Endothelial cell (in vitro differentiated cells): Measurements from ENCODE around the gene NKAIN4. TPM values are rescaled to one million over a fixed set of nuclear protein-coding genes. Genes with fewer than 3 reads are reported as not detected.

Experiments
- DNase-seq: peaks from one replicate; pipeline ENCODE4 v3.0.0; 2021; ENCODE audit warnings: low spot score
- H3K27ac Mint-ChIP-seq: one replicate; pipeline ENCODE4 v1.8.0; 2021; ENCODE audit warnings: mixed read lengths, inconsistent platforms; ENCODE audit not compliant: unreplicated experiment
- H3K27me3 Mint-ChIP-seq: one replicate; pipeline ENCODE4 v1.8.0; 2021; ENCODE audit warnings: mild to moderate bottlenecking, moderate library complexity, mixed read lengths, inconsistent platforms; ENCODE audit not compliant: unreplicated experiment
- H3K36me3 Mint-ChIP-seq: one replicate; pipeline ENCODE4 v1.8.0; 2021; ENCODE audit warnings: mild to moderate bottlenecking, low read depth, mixed read lengths, inconsistent platforms; ENCODE audit not compliant: unreplicated experiment
- H3K4me1 Mint-ChIP-seq: one replicate; pipeline ENCODE4 v1.8.0; 2021; ENCODE audit warnings: mild to moderate bottlenecking, mixed read lengths, inconsistent platforms; ENCODE audit not compliant: unreplicated experiment
- H3K4me3 Mint-ChIP-seq: one replicate; pipeline ENCODE4 v1.8.0; 2021; ENCODE audit warnings: mild to moderate bottlenecking, mixed read lengths, inconsistent platforms; ENCODE audit not compliant: unreplicated experiment
- H3K9me3 Mint-ChIP-seq: one replicate; pipeline ENCODE4 v1.8.0; 2021; ENCODE audit warnings: mixed read lengths, inconsistent platforms; ENCODE audit not compliant: unreplicated experiment
- total RNA-seq: library from RNA; stranded (reverse); fragmentation: NEBNext Ultra II Directional; extraction: Animal tissue kit (Norgen Biotek cat#: 25700); gene quantifications from one replicate; pipeline ENCODE4 v1.2.1, GENCODE V29; 2021; ENCODE audit not compliant: unreplicated experiment
- TF ChIP-seq, protein P1 (sequence below): fragments of 200-600 bp; sonication (generic); IDR thresholded peaks from one replicate; pipeline ENCODE4 v1.5.0; 2021; ENCODE audit warnings: antibody characterized with exemption; ENCODE audit not compliant: unreplicated experiment

Gene NKAIN4
- total RNA-seq, 1 donor from 2014 or later: 3.3 TPM

DNA sequence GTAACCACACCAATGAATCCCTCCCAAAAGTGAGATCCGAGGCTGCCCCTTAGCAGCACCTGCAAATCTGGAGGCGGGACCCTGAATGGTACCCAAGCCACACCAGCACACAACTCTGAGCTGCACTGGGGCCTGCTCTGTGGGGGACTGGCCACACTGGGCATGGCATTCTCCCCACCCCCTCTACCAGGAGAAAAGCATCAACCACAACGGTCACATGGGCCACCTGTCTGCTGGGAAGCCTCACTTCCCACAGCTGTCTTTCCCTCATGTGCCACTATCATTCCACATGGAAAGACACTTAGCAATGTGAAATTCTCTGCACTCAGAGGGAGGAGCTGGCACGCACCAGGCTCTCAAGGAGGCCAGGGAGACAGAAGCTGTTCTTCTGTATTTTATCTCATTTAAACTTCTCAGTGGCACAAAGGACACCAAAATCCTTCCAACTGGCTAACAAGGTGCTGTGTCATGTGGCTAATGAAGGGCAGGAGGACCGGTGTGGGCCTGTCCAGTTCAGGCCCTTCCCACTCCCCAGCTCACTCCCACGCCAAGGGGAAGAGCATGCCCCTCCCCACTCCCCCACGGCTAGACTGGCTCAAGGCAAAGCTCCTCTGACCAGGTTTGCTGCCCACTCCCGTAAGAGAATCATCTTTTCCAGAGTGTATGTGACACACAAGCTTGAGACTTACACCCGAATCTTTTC is 57.3 kb downstream of the NKAIN4 start:
- peak overlapping the region; percentile 52 for H3K4me3 Mint-ChIP-seq
- peaks cover 22% of the 10 kb centered on the region for H3K36me3 Mint-ChIP-seq
- no peak overlapping the region for H3K27ac Mint-ChIP-seq
- TF ChIP-seq, protein P1, sequence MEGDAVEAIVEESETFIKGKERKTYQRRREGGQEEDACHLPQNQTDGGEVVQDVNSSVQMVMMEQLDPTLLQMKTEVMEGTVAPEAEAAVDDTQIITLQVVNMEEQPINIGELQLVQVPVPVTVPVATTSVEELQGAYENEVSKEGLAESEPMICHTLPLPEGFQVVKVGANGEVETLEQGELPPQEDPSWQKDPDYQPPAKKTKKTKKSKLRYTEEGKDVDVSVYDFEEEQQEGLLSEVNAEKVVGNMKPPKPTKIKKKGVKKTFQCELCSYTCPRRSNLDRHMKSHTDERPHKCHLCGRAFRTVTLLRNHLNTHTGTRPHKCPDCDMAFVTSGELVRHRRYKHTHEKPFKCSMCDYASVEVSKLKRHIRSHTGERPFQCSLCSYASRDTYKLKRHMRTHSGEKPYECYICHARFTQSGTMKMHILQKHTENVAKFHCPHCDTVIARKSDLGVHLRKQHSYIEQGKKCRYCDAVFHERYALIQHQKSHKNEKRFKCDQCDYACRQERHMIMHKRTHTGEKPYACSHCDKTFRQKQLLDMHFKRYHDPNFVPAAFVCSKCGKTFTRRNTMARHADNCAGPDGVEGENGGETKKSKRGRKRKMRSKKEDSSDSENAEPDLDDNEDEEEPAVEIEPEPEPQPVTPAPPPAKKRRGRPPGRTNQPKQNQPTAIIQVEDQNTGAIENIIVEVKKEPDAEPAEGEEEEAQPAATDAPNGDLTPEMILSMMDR: no peak
- no peak for DNase-seq
- no peaks in the 10 kb centered on the region for H3K4me1 Mint-ChIP-seq
- H3K27me3 Mint-ChIP-seq: no peaks in the 10 kb centered on the region
- no peaks in the 10 kb centered on the region for H3K9me3 Mint-ChIP-seq

DNA sequence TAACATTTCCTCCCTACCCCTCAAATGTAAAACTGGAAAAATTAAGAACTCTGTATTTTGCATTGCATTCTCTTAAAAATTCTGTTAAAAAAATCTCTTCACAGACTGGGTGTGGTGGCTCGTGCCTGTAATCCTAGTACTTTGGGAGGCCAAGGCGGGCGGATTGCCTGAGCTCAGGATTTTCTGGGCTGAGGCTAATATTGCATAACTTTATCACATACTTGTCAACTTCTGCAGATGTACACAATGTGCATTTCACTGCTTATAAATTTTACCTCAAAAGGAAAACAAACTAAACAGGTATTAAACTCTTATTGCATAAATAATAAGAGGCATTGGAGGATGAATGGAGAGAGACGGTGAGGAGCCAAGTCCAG is 59.5 kb downstream of the NKAIN4 start:
- peaks cover 1% of the 10 kb centered on the region for H3K27me3 Mint-ChIP-seq
- no peak overlapping the region for H3K27ac Mint-ChIP-seq
- no peaks in the 10 kb centered on the region for H3K9me3 Mint-ChIP-seq
- H3K4me1 Mint-ChIP-seq: no peaks in the 10 kb centered on the region
- TF ChIP-seq, protein P1: no peak
- DNase-seq: no peak
- no peak overlapping the region for H3K4me3 Mint-ChIP-seq
- H3K36me3 Mint-ChIP-seq: peaks cover 18% of the 10 kb centered on the region

DNA sequence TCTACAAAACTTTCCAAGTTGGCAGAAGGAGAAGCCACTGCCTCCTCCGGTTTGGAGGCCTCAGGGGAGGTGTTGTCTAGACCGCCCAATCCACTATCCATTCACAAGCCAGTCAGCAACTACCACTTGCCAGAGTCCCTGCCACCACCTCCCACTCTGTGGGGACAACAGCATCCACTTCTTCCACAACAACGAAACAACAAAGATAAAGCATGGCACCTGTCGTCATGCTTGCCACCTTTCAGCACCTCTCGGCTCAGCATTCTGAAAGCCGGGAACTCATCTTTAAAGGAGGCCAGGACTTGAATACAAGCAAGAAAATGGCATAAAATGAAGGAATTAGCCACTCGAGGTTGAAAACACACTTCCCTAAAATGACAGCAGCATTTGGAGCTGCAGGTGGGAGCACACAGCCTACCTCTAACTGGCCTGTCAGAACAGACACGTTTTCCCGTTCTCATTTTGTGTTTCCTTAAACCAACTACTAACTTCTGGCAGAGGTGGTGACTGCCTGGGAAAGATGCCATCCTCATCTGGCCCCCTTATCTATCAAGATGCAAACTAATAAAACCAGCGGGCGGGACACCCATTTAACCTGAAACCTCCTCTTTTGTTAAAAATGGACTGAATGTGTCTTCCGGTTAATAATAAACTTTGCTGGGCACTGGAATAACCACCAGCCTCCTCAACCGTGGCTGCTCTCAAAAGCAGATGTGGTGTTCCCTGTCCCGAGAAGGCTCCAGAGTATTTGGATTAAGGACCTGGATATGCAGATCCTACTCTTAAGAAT is 60.1 kb downstream of the NKAIN4 start:
- peaks cover 22% of the 10 kb centered on the region for H3K36me3 Mint-ChIP-seq
- peaks cover 3% of the 10 kb centered on the region for H3K27me3 Mint-ChIP-seq
- no peak for DNase-seq
- H3K27ac Mint-ChIP-seq: peak overlapping the region; percentile 70
- no peaks in the 10 kb centered on the region for H3K9me3 Mint-ChIP-seq
- no peaks in the 10 kb centered on the region for H3K4me1 Mint-ChIP-seq
- H3K4me3 Mint-ChIP-seq: no peak overlapping the region
- TF ChIP-seq, protein P1: no peak

DNA sequence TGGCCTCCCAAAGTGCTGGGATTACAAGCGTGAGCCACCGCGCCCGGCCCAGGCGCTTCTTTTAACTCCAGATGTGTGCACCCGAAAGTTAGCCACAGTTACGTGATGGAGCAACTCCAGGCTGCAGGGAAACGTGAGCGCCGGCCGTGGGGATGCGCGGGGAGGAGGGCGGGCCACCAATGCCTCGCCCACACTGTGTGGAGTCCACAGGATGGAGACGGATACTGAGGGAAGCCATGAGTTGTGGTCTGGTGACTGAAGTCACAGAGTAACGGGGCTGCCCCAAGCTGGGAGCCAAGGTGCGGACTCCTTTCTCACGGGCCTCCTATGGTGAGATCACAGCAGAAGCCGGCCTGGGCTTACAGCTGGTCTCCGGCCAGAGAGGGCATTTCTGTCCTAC is 61.5 kb downstream of the NKAIN4 start:
- Mint-ChIP-seq H3K36me3 (peaks cover 22% of the 10 kb centered on the region), H3K4me3 (no peak overlapping the region), H3K27me3 (peaks cover 3% of the 10 kb centered on the region), H3K4me1 (no peaks in the 10 kb centered on the region), H3K9me3 (no peaks in the 10 kb centered on the region), H3K27ac (no peak overlapping the region)
- TF ChIP-seq, protein P1: no peak
- DNase-seq: no peak

DNA sequence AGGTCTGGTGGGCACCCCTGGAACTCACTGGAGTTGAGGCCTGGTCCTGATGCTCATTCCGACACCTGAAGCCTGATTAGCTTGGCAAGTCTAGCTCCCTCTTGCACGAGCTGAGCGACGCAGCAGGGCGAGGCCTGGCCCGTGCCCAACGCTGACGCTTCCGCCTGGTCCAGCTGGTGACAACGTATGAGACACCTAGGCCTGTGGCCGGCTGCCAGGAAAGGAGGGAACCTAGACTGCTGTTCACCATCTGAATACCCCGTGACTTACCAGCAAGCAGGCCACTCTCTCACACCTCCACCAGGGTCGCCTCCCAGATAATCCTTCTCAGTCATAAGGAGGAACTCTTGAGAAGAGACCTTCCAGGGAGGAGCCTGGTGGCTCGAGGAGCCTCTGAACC is 62.9 kb downstream of the NKAIN4 start:
- no peak overlapping the region for H3K27ac Mint-ChIP-seq
- TF ChIP-seq, protein P1: no peak
- H3K4me1 Mint-ChIP-seq: no peaks in the 10 kb centered on the region
- H3K4me3 Mint-ChIP-seq: no peak overlapping the region
- DNase-seq: no peak
- H3K27me3 Mint-ChIP-seq: peaks cover 7% of the 10 kb centered on the region
- H3K9me3 Mint-ChIP-seq: no peaks in the 10 kb centered on the region
- H3K36me3 Mint-ChIP-seq: peaks cover 18% of the 10 kb centered on the region
